Measurements from ENCODE around the gene PRELID1. TPM values are rescaled to one million over a fixed set of nuclear protein-coding genes. Genes with fewer than 3 reads are reported as not detected.

Gene PRELID1
- total and polyA plus RNA-seq, 2 donors from 2014 or later, result 90.8 to 351 TPM

GRCh38 chr5:177317959-177318377 lies 14.4 kb downstream of the PRELID1 start:
- Histone ChIP-seq H3K27me3 (ENCODE audit: control insufficient read depth, insufficient read depth, low read length) (no peaks in the 10 kb centered on the region), H3K4me1 (ENCODE audit: control insufficient read depth in 2 of 3, insufficient read depth in 2 of 3, low read depth in 1 of 3, low read length in 3 of 3) (no peaks in the 10 kb centered on the region), H3K4me3 (ENCODE audit: low read length in 3 of 3) (no peak overlapping the region), H3K9me3 (ENCODE audit: control insufficient read depth in 2 of 3, insufficient read depth in 1 of 3, low read length in 3 of 3) (no peaks in the 10 kb centered on the region), H3K36me3 (ENCODE audit: control insufficient read depth in 2 of 3, insufficient read depth in 3 of 3, low read length in 3 of 3) (no peaks in the 10 kb centered on the region), H3K9ac (ENCODE audit: low read length in 3 of 3) (no peak overlapping the region), H3K27ac (ENCODE audit: low read depth in 2 of 2, low read length in 2 of 2) (no peak overlapping the region)
- intact Hi-C loops (cut with DNase I), result no loop called here
- peak; percentile 86 for TF ChIP-seq CTCF (IDR thresholded peaks at IDR 0.05; ENCODE audit: borderline replicate concordance, extremely low read depth, insufficient read depth)
- FAIRE-seq (peak; percentile 68), DNase-seq (peak; percentile 77 to 85 (median 81))

- Histone ChIP-seq H3K36me3 (ENCODE audit: control insufficient read depth in 2 of 3, insufficient read depth in 3 of 3, low read length in 3 of 3) (no peaks in the 10 kb centered on the region), H3K4me1 (ENCODE audit: control insufficient read depth in 2 of 3, insufficient read depth in 2 of 3, low read depth in 1 of 3, low read length in 3 of 3) (no peaks in the 10 kb centered on the region), H3K4me3 (ENCODE audit: low read length in 3 of 3) (no peak overlapping the region), H3K27me3 (ENCODE audit: control insufficient read depth, insufficient read depth, low read length) (no peaks in the 10 kb centered on the region), H3K9me3 (ENCODE audit: control insufficient read depth in 2 of 3, insufficient read depth in 1 of 3, low read length in 3 of 3) (no peaks in the 10 kb centered on the region), H3K9ac (ENCODE audit: low read length in 3 of 3) (no peak overlapping the region), H3K27ac (ENCODE audit: low read depth in 2 of 2, low read length in 2 of 2) (no peak overlapping the region)
- no peak for FAIRE-seq
- DNase-seq, result peak in 1 of 5 donors; percentile 59
- no peak for TF ChIP-seq CTCF (IDR thresholded peaks at IDR 0.05; ENCODE audit: borderline replicate concordance, extremely low read depth, insufficient read depth)
- intact Hi-C loops (cut with DNase I), result no loop called here
These were observed 16.5 kb downstream of the PRELID1 start for GRCh38 chr5:177319913-177320588.

GRCh38 chr5:177320879-177321278 lies 17.3 kb downstream of the PRELID1 start:
- no peak for TF ChIP-seq CTCF (IDR thresholded peaks at IDR 0.05; ENCODE audit: borderline replicate concordance, extremely low read depth, insufficient read depth)

More at GRCh38 chr5:177320879-177321278, 17.3 kb downstream of the PRELID1 start:
- no peaks in the 10 kb centered on the region for H3K27me3 ChIP-seq (ENCODE audit: control insufficient read depth, insufficient read depth, low read length)
- DNase-seq (peak in 1 of 5 donors; percentile 56), FAIRE-seq (no peak)
- H3K36me3 ChIP-seq (ENCODE audit: control insufficient read depth in 2 of 3, insufficient read depth in 3 of 3, low read length in 3 of 3), result no peaks in the 10 kb centered on the region
- H3K9me3 ChIP-seq (ENCODE audit: control insufficient read depth in 2 of 3, insufficient read depth in 1 of 3, low read length in 3 of 3), result no peaks in the 10 kb centered on the region
- intact Hi-C loops (cut with DNase I), result no loop called here
- H3K27ac ChIP-seq (ENCODE audit: low read depth in 2 of 2, low read length in 2 of 2), result no peak overlapping the region
- peaks cover 0 to 3% (median 2%) of the 10 kb centered on the region in 3 donors for H3K4me1 ChIP-seq (ENCODE audit: control insufficient read depth in 2 of 3, insufficient read depth in 2 of 3, low read depth in 1 of 3, low read length in 3 of 3)
- no peak overlapping the region for H3K4me3 ChIP-seq (ENCODE audit: low read length in 3 of 3)
- no peak overlapping the region for H3K9ac ChIP-seq (ENCODE audit: low read length in 3 of 3)
